Dermis blood vessel endothelial cell (primary cell): ENCODE results near the gene SPRED3. TPM values are rescaled to one million over a fixed set of nuclear protein-coding genes. Genes with fewer than 3 reads are reported as not detected.

Experiments used
- total RNA-seq: library from RNA; depleted of rRNA; stranded (reverse); fragments of >200 nt; gene quantifications from 2 replicates; pipeline ENCODE4 v1.2.3, GENCODE V29; 2014

The SPRED3 gene
- total RNA-seq, 1 donor from 2014 or later: 0.51 TPM

Other genes starting within 250 kb of the SPRED3 start
- 0.34 and 0.47 TPM in 2 replicates for gene DPF1, start 164.5 kb upstream of the SPRED3 start, total RNA-seq
- gene PPP1R14A, start 132.3 kb upstream of the SPRED3 start, total RNA-seq: 4.1 TPM in 2 replicates
- gene SPINT2, start 124.1 kb upstream of the SPRED3 start, total RNA-seq: 25.9 and 34.5 TPM in 2 replicates
- 14.8 TPM in 1 of 2 replicates, not detected in the other for gene C19orf33, start 84.4 kb upstream of the SPRED3 start, total RNA-seq
- 76.6 and 97.3 TPM in 2 replicates for gene YIF1B, start 72.8 kb upstream of the SPRED3 start, total RNA-seq
- gene KCNK6, start 68.9 kb upstream of the SPRED3 start, total RNA-seq: 8.7 and 10.2 TPM in 2 replicates
- gene CATSPERG, start 52.9 kb upstream of the SPRED3 start, total RNA-seq: 2.0 and 6.1 TPM in 2 replicates
- 251 and 344 TPM in 2 replicates for gene PSMD8, start 14.1 kb upstream of the SPRED3 start, total RNA-seq
- 0.23 and 0.34 TPM in 2 replicates for gene GGN, start 663 bp upstream of the SPRED3 start, total RNA-seq
- gene FAM98C, start 14.4 kb downstream of the SPRED3 start, total RNA-seq: 7.3 and 12.3 TPM in 2 replicates
- not detected in 2 replicates for gene RASGRP4, start 37.5 kb downstream of the SPRED3 start, total RNA-seq
- gene RYR1, start 45.0 kb downstream of the SPRED3 start, total RNA-seq: under 0.01 and 0.14 TPM in 2 replicates
- 0.09 TPM in 1 of 2 replicates, not detected in the other for gene MAP4K1, start 229.3 kb downstream of the SPRED3 start, total RNA-seq
- 350 and 735 TPM in 2 replicates for gene EIF3K, start 230.5 kb downstream of the SPRED3 start, total RNA-seq